HG02870 (cell line): ENCODE data around the gene TRIM22.
"Not testable (repeated sequence)": the region's sequence is repeated elsewhere in the genome, so short reads cannot be mapped to it uniquely, and the experiment has no call there.

Source experiments
- ATAC-seq: cut with Tn5 transposase; IDR thresholded peaks from one replicate; pipeline ENCODE4 v1.9.1; 2021; ENCODE audit warnings: mild to moderate bottlenecking, moderate library complexity; ENCODE audit not compliant: unreplicated experiment

TRIM22 gene

GRCh38 chr11:5689551-5689983 lies at the start of gene TRIM22:
Gene TRIM22 (plus strand): TSS chr11:5689790. CDS start chr11:5696233, 6,443 bp downstream.
- ATAC-seq, result peak; percentile 71

- ATAC-seq, result no peak
These were observed 49.6 kb upstream of the TRIM22 start for GRCh38 chr11:5639953-5640352.

GRCh38 chr11:5643585-5643984 lies 46.0 kb upstream of the TRIM22 start:
- no peak for ATAC-seq

- no peak for ATAC-seq
These were observed 43.5 kb upstream of the TRIM22 start for GRCh38 chr11:5646139-5646538.

- no peak for ATAC-seq
These were observed 34.1 kb upstream of the TRIM22 start for GRCh38 chr11:5655474-5655873.

- not testable (repeated sequence) for ATAC-seq
These were observed 32.6 kb upstream of the TRIM22 start for GRCh38 chr11:5656956-5657355.

- ATAC-seq, result no peak
These were observed 31.3 kb upstream of the TRIM22 start for GRCh38 chr11:5658318-5658717.

GRCh38 chr11:5663511-5663910 lies 26.1 kb upstream of the TRIM22 start:
- no peak for ATAC-seq

GRCh38 chr11:5665051-5665570 lies 24.5 kb upstream of the TRIM22 start:
- no peak for ATAC-seq

- ATAC-seq, result no peak
These were observed 23.7 kb upstream of the TRIM22 start for GRCh38 chr11:5665746-5666401.

GRCh38 chr11:5666402-5666793 lies 23.2 kb upstream of the TRIM22 start:
- no peak for ATAC-seq

GRCh38 chr11:5671831-5672230 lies 17.8 kb upstream of the TRIM22 start:
- ATAC-seq, result no peak

- ATAC-seq, result no peak
These were observed 15.2 kb upstream of the TRIM22 start for GRCh38 chr11:5674391-5674790.

GRCh38 chr11:5679811-5680210 lies 9.8 kb upstream of the TRIM22 start:
- ATAC-seq, result no peak

- not testable (repeated sequence) for ATAC-seq
These were observed 6.6 kb upstream of the TRIM22 start for GRCh38 chr11:5682890-5683441.

GRCh38 chr11:5683620-5684019 lies 6.0 kb upstream of the TRIM22 start:
- ATAC-seq, result not testable (repeated sequence)

- no peak for ATAC-seq
These were observed 5.4 kb upstream of the TRIM22 start for GRCh38 chr11:5684036-5684645.

- peak; percentile 69 for ATAC-seq
These were observed 4.8 kb upstream of the TRIM22 start, which contains the start of gene TRIM5 for GRCh38 chr11:5684646-5685362. Gene TRIM5 (minus strand): TSS chr11:5685074. CDS start chr11:5680177, 4,897 bp downstream.

GRCh38 chr11:5686426-5686825 lies 3.2 kb upstream of the TRIM22 start:
- no peak for ATAC-seq

- ATAC-seq, result no peak
These were observed 1.1 kb upstream of the TRIM22 start for GRCh38 chr11:5688482-5688881.

- no peak for ATAC-seq
These were observed 626 bp downstream of the TRIM22 start for GRCh38 chr11:5690216-5690615.
